Caco-2 (cell line): ENCODE results near the gene DPP4. TPM values are rescaled to one million over a fixed set of nuclear protein-coding genes. Genes with fewer than 3 reads are reported as not detected.

ENCODE experiments used
- BruUV-seq: library from RNA; stranded (reverse); fragments of 400-500 nt; replicated peaks from 2 replicates; lab custom pipeline; 2021; lab: Mats Ljungman, UMichigan
- CTCF ChIA-PET: fragments of 300-600 bp; sonication (Branson Sonifier 250); formaldehyde crosslinking; loops from one replicate; lab custom pipeline; 2022; ENCODE audit warnings: antibody characterized with exemption; lab: Charles Lee
- POLR2A ChIA-PET: fragments of 300-600 bp; sonication (Branson Sonifier 250); formaldehyde crosslinking; loops from one replicate; lab custom pipeline; 2022; ENCODE audit warnings: antibody characterized with exemption; lab: Charles Lee
- DNase-seq, 2 experiments: peaks; one replicate each; pipeline versions ENCODE4 v3.0.0 to v3.0.0-alpha.2; 2020 to 2022
- H3K27me3 ChIP-seq: replicated peaks from 2 replicates; pipeline ENCODE4 v1.6.0; 2011; ENCODE audit warnings: low read length; ENCODE audit not compliant: control insufficient read depth, insufficient read depth
- H3K36me3 ChIP-seq: 2 replicates; pipeline ENCODE4 v1.5.1; 2011; ENCODE audit warnings: low read length; ENCODE audit not compliant: control insufficient read depth, insufficient read depth
- H3K4me1 ChIP-seq: fragments of 250-450 bp; sonication (Bioruptor Pico); 2 replicates; pipeline ENCODE4 v1.5.1; 2020; ENCODE audit warnings: mild to moderate bottlenecking
- H3K4me3 ChIP-seq: 2 replicates; pipeline ENCODE4 v1.5.1; 2011; ENCODE audit warnings: low read depth, mild to moderate bottlenecking, control low read depth, low read length
- H3K9me3 ChIP-seq: fragments of 250-450 bp; sonication (Bioruptor Pico); 2 replicates; pipeline ENCODE4 v1.5.1; 2020; ENCODE audit warnings: mild to moderate bottlenecking, moderate library complexity
- H3K27ac Mint-ChIP-seq: one replicate; pipeline ENCODE4 v1.8.0; 2022; ENCODE audit warnings: mixed read lengths; ENCODE audit not compliant: unreplicated experiment
- H3K27me3 Mint-ChIP-seq: one replicate; pipeline ENCODE4 v1.8.0; 2022; ENCODE audit warnings: mixed read lengths; ENCODE audit not compliant: insufficient read depth, unreplicated experiment
- H3K36me3 Mint-ChIP-seq: one replicate; pipeline ENCODE4 v1.8.0; 2022; ENCODE audit warnings: mild to moderate bottlenecking, mixed read lengths; ENCODE audit not compliant: insufficient read depth, unreplicated experiment
- H3K4me1 Mint-ChIP-seq: one replicate; pipeline ENCODE4 v1.8.0; 2022; ENCODE audit warnings: low read depth, mixed read lengths; ENCODE audit not compliant: unreplicated experiment
- H3K4me3 Mint-ChIP-seq: one replicate; pipeline ENCODE4 v1.8.0; 2022; ENCODE audit warnings: mild to moderate bottlenecking, moderate library complexity, mixed read lengths; ENCODE audit not compliant: unreplicated experiment
- H3K9me3 Mint-ChIP-seq: one replicate; pipeline ENCODE4 v1.8.0; 2022; ENCODE audit warnings: mixed read lengths; ENCODE audit not compliant: unreplicated experiment
- intact Hi-C: fragments of 100-400 bp; cut with micrococcal nuclease; formaldehyde crosslinking; loops from one replicate; pipeline ENCODE4 v1.10.0; 2022; ENCODE audit not compliant: unreplicated experiment
- total RNA-seq: library from RNA; stranded (reverse); gene quantifications from 2 replicates; pipeline ENCODE4 v1.2.3, GENCODE V29; 2022
- TF ChIP-seq, protein P1 (sequence below), 2 experiments: fragments of 200-600 bp in 1 of 2; IDR thresholded peaks; 1 replicate in 1 of 2; 2 replicates in 1 of 2; pipeline versions ENCODE4 v1.5.1 to v1.8.0; 2011 to 2022; ENCODE audit warnings: antibody characterized with exemption in 1 of 2, control low read depth in 1 of 2, inconsistent platforms in 1 of 2, low read depth in 1 of 2, low read length in 1 of 2, mild to moderate bottlenecking in 1 of 2, moderate library complexity in 1 of 2; ENCODE audit not compliant: insufficient read depth in 1 of 2, severe bottlenecking in 1 of 2, unreplicated experiment in 1 of 2

Gene DPP4
- total RNA-seq, 1 experiment from 2014 or later: 190 TPM

DNA sequence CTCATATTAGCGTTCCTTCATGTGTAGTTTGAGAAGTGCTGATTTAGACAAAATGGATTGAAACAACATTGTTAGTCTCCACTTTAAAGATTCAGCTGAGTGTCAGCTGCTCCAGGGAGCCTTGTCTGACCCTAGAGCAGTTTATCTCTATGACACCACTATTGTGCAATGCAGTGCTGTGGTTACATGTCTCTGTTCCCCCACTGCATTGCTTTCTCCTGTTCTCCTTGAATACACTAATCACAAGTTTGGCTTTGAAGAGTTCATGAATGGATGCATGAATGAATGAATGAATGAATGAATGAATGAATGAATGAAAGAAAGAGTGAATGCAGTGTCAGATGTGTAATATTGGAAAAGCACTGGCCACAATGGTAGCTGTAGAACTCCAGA is 39.8 kb upstream of the DPP4 start:
- H3K27me3 ChIP-seq: no peaks in the 10 kb centered on the region
- Mint-ChIP-seq H3K9me3 (peaks cover 12% of the 10 kb centered on the region), H3K4me3 (peak overlapping the region; percentile 38), H3K4me1 (peaks cover 32% of the 10 kb centered on the region), H3K36me3 (peaks cover 9% of the 10 kb centered on the region), H3K27me3 (no peaks in the 10 kb centered on the region), H3K27ac (peak overlapping the region; percentile 82)
- TF ChIP-seq, protein P1, sequence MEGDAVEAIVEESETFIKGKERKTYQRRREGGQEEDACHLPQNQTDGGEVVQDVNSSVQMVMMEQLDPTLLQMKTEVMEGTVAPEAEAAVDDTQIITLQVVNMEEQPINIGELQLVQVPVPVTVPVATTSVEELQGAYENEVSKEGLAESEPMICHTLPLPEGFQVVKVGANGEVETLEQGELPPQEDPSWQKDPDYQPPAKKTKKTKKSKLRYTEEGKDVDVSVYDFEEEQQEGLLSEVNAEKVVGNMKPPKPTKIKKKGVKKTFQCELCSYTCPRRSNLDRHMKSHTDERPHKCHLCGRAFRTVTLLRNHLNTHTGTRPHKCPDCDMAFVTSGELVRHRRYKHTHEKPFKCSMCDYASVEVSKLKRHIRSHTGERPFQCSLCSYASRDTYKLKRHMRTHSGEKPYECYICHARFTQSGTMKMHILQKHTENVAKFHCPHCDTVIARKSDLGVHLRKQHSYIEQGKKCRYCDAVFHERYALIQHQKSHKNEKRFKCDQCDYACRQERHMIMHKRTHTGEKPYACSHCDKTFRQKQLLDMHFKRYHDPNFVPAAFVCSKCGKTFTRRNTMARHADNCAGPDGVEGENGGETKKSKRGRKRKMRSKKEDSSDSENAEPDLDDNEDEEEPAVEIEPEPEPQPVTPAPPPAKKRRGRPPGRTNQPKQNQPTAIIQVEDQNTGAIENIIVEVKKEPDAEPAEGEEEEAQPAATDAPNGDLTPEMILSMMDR (IDR thresholded peaks at IDR 0.05; ENCODE audit: insufficient read depth in 1 of 2, low read depth in 1 of 2, low read length in 1 of 2, severe bottlenecking in 1 of 2, unreplicated experiment in 1 of 2): no peak
- H3K4me1 ChIP-seq: peaks cover 66% of the 10 kb centered on the region
- peak; percentile 75 to 78 for DNase-seq
- H3K36me3 ChIP-seq: no peaks in the 10 kb centered on the region
- POLR2A ChIA-PET: interaction anchor here (1.5 kb wide), 1 partner anchor 12 kb away, joined by 5 read pairs; no protein-coding TSS in a partner anchor
- CTCF ChIA-PET: no interaction called here
- intact Hi-C loops: loop anchor here (1.0 kb wide), 3 partner anchors 22 to 48 kb away; partner anchors contain the start of gene DPP4
- peaks cover 16% of the 10 kb centered on the region for H3K9me3 ChIP-seq
- no TSS peak for BruUV-seq
- no peak overlapping the region for H3K4me3 ChIP-seq

DNA sequence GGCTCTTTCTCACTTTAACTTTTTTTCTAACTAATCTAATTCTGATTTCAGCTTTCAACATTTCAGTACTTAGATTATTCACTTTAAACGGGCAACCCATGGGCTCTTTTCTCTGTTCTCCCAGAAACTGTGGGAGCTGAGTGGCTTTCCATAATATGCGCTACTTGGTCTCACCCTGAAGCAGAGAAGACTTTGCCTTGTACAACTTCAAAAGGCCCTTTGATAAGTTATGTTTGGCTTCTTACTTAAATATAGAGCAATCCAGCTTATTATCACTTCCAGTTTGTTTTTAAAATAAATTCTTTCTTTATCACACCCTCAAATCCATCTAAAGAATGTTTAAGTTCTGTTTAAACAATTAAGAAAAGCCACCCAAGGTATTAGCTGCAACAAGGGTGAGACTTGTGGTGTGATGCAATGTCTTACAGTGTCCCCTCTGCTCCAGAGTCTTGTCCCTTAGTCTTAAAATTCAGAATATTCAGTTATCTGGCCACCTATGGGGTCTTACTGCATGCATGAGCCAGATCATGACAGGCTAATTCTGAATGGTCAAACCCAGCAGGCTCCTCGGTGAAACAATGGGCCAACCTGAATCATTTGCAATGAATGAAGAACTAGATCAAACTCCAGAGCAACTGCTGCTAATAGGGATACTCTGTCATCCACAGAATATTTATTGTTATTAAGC is 39.2 kb upstream of the DPP4 start:
- Histone ChIP-seq H3K4me3 (no peak overlapping the region), H3K27me3 (no peaks in the 10 kb centered on the region), H3K4me1 (peaks cover 67% of the 10 kb centered on the region), H3K9me3 (peaks cover 16% of the 10 kb centered on the region), H3K36me3 (no peaks in the 10 kb centered on the region)
- peak; percentile 60 to 61 for DNase-seq
- peaks cover 9% of the 10 kb centered on the region for H3K36me3 Mint-ChIP-seq
- peak overlapping the region; percentile 82 for H3K27ac Mint-ChIP-seq
- H3K9me3 Mint-ChIP-seq: peaks cover 12% of the 10 kb centered on the region
- peaks cover 37% of the 10 kb centered on the region for H3K4me1 Mint-ChIP-seq
- intact Hi-C loops: loop anchor here (1.0 kb wide), 3 partner anchors 22 to 48 kb away; partner anchors contain the start of gene DPP4
- H3K4me3 Mint-ChIP-seq: peak overlapping the region; percentile 38
- BruUV-seq: no TSS peak
- no peaks in the 10 kb centered on the region for H3K27me3 Mint-ChIP-seq
- TF ChIP-seq, protein P1 (IDR thresholded peaks at IDR 0.05; ENCODE audit: insufficient read depth in 1 of 2, low read depth in 1 of 2, low read length in 1 of 2, severe bottlenecking in 1 of 2, unreplicated experiment in 1 of 2): no peak
- ChIA-PET POLR2A (interaction anchor here (0.6 to 1.5 kb wide), 2 partner anchors 12 to 46 kb away, joined by 3 to 5 read pairs; no protein-coding TSS in a partner anchor), CTCF (interaction anchor here (0.5 kb wide), 1 partner anchor 47 kb away, joined by 3 read pairs; no protein-coding TSS in a partner anchor)

DNA sequence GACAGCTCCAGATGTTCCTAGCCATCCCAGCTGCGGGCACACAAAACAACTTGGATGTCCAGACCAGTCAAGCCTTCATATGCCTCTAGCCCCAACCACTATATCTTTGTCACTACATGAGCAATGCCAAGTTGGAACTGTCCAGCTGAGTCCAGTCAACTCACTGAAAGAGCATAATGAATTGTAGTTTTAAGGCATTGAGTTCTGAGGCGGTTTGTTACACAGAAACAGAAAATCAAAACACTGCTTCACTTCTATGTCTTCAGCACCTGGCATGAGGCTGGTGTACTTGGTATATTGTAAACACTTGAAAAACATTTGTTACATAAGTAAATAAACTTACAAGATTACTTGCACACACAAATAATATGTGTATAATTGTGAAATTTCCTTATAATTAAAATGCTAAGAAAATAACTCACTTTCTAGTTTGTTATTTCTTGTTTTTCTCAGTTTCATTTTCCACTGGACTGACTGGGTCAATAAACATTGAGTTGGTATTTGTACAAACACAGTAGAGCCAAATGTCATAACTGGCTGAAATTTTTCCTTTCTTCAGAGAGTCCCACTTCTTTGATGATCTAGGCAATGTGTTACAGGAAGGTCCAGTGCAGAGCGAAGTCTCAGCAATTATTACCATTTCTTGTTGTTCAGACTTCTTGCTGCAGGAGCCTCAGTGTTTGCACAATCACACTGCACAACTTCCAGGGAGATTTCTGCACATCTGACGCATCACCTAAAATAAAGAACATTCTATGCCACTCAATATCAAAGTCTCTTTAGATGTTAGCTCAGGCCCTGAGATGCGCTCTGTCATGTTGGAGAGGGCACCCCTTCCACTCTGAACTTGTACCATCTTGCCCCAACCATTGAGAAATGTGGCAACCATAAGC is 38.2 kb upstream of the DPP4 start:
- Mint-ChIP-seq H3K4me3 (peak overlapping the region; percentile 38), H3K4me1 (peaks cover 47% of the 10 kb centered on the region), H3K27ac (peak overlapping the region; percentile 82), H3K9me3 (peaks cover 12% of the 10 kb centered on the region), H3K27me3 (no peaks in the 10 kb centered on the region), H3K36me3 (peaks cover 9% of the 10 kb centered on the region)
- peaks cover 16% of the 10 kb centered on the region for H3K9me3 ChIP-seq
- H3K4me3 ChIP-seq: no peak overlapping the region
- H3K4me1 ChIP-seq: peaks cover 76% of the 10 kb centered on the region
- DNase-seq: peak in 1 of 2 experiments; percentile 36
- TSS peak; percentile 88 for BruUV-seq
- TF ChIP-seq, protein P1 (IDR thresholded peaks at IDR 0.05; ENCODE audit: insufficient read depth in 1 of 2, low read depth in 1 of 2, low read length in 1 of 2, severe bottlenecking in 1 of 2, unreplicated experiment in 1 of 2): no peak
- intact Hi-C loops: no loop called here
- no peaks in the 10 kb centered on the region for H3K27me3 ChIP-seq
- ChIA-PET CTCF (no interaction called here), POLR2A (no interaction called here)
- no peaks in the 10 kb centered on the region for H3K36me3 ChIP-seq
